ENCODE data around the gene TBC1D9. TPM values are rescaled to one million over a fixed set of nuclear protein-coding genes. Genes with fewer than 3 reads are reported as not detected.
A peak's percentile ranks its signal among the peaks of the same experiment; 100 is the strongest.

TBC1D9 gene
- total RNA-seq, 3 donors from 2014 or later: 28.3 to 195 (median 152) TPM

- DNase-seq (ENCODE audit: low spot score in 2 of 2): no peak
- no peak overlapping the region for H3K4me3 ChIP-seq
- H3K4me1 ChIP-seq: no peaks in the 10 kb centered on the region
- no peak overlapping the region for H3K27ac ChIP-seq
- TF ChIP-seq POLR2A (IDR thresholded peaks at IDR 0.05): no peak
- TF ChIP-seq, protein P1, sequence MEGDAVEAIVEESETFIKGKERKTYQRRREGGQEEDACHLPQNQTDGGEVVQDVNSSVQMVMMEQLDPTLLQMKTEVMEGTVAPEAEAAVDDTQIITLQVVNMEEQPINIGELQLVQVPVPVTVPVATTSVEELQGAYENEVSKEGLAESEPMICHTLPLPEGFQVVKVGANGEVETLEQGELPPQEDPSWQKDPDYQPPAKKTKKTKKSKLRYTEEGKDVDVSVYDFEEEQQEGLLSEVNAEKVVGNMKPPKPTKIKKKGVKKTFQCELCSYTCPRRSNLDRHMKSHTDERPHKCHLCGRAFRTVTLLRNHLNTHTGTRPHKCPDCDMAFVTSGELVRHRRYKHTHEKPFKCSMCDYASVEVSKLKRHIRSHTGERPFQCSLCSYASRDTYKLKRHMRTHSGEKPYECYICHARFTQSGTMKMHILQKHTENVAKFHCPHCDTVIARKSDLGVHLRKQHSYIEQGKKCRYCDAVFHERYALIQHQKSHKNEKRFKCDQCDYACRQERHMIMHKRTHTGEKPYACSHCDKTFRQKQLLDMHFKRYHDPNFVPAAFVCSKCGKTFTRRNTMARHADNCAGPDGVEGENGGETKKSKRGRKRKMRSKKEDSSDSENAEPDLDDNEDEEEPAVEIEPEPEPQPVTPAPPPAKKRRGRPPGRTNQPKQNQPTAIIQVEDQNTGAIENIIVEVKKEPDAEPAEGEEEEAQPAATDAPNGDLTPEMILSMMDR (IDR thresholded peaks at IDR 0.05): no peak
- no peak for TF ChIP-seq POLR2AphosphoS5 (IDR thresholded peaks at IDR 0.05)
- intact Hi-C loops (cut with DNase I; ENCODE audit: low total_unique reads): no loop called here
- no peaks in the 10 kb centered on the region for H3K9me3 ChIP-seq
- no peaks in the 10 kb centered on the region for H3K27me3 ChIP-seq
- H3K36me3 ChIP-seq: peaks cover 12% of the 10 kb centered on the region
These were observed 75.5 kb downstream of the TBC1D9 start for GRCh38 chr4:140680686-140681085.

GRCh38 chr4:140679576-140679975 is 76.6 kb downstream of the TBC1D9 start:
- H3K4me3 ChIP-seq: no peak overlapping the region
- DNase-seq (ENCODE audit: low spot score in 2 of 2): no peak
- H3K27ac ChIP-seq: no peak overlapping the region
- TF ChIP-seq POLR2AphosphoS5 (IDR thresholded peaks at IDR 0.05) (no peak), POLR2A (IDR thresholded peaks at IDR 0.05) (no peak)
- TF ChIP-seq, protein P1 (IDR thresholded peaks at IDR 0.05): no peak
- no peaks in the 10 kb centered on the region for H3K4me1 ChIP-seq
- H3K9me3 ChIP-seq: no peaks in the 10 kb centered on the region
- no peaks in the 10 kb centered on the region for H3K27me3 ChIP-seq
- peaks cover 7% of the 10 kb centered on the region for H3K36me3 ChIP-seq
- intact Hi-C loops (cut with DNase I; ENCODE audit: low total_unique reads): no loop called here

- TF ChIP-seq, protein P1 (IDR thresholded peaks at IDR 0.05): no peak
- TF ChIP-seq POLR2AphosphoS5 (IDR thresholded peaks at IDR 0.05) (no peak), POLR2A (IDR thresholded peaks at IDR 0.05) (no peak)
- H3K4me1 ChIP-seq: no peaks in the 10 kb centered on the region
- intact Hi-C loops (cut with DNase I; ENCODE audit: low total_unique reads): no loop called here
- no peaks in the 10 kb centered on the region for H3K27me3 ChIP-seq
- H3K9me3 ChIP-seq: no peaks in the 10 kb centered on the region
- H3K36me3 ChIP-seq: peaks cover 7% of the 10 kb centered on the region
- H3K27ac ChIP-seq: peak overlapping the region in 1 of 2 donors; percentile 7
- no peak for DNase-seq (ENCODE audit: low spot score in 2 of 2)
- no peak overlapping the region for H3K4me3 ChIP-seq
These were observed 80.5 kb downstream of the TBC1D9 start for GRCh38 chr4:140675599-140676231.

DNA sequence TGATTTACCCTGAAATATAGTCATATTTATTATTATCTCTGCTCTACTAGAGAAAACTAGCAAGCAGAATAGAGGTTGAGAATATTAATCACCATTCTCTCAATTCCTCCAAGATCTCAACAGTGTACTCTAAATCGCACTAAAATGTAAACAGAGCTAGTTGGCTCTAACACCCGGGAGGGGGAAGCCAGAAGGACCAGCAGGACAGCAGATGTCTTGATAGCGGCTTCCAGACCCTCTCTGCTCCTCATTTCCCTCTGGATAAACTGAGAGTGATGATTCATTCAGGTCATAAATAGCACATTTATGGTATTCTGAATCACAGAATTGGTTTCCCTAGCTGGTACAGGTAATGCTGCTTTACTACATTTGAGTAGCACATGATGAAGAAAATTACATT is 82.5 kb downstream of the TBC1D9 start:
- Histone ChIP-seq H3K4me1 (no peaks in the 10 kb centered on the region), H3K27me3 (no peaks in the 10 kb centered on the region), H3K36me3 (peaks cover 17% of the 10 kb centered on the region), H3K27ac (no peak overlapping the region), H3K4me3 (no peak overlapping the region), H3K9me3 (no peaks in the 10 kb centered on the region)
- TF ChIP-seq POLR2AphosphoS5 (IDR thresholded peaks at IDR 0.05) (no peak), POLR2A (IDR thresholded peaks at IDR 0.05) (no peak)
- TF ChIP-seq, protein P1 (IDR thresholded peaks at IDR 0.05): no peak
- DNase-seq (ENCODE audit: low spot score in 2 of 2): no peak
- intact Hi-C loops (cut with DNase I; ENCODE audit: low total_unique reads): no loop called here

- DNase-seq (ENCODE audit: low spot score in 2 of 2): no peak
- Histone ChIP-seq H3K27me3 (no peaks in the 10 kb centered on the region), H3K4me1 (no peaks in the 10 kb centered on the region), H3K36me3 (peaks cover 18% of the 10 kb centered on the region), H3K27ac (no peak overlapping the region), H3K9me3 (no peaks in the 10 kb centered on the region), H3K4me3 (no peak overlapping the region)
- intact Hi-C loops (cut with DNase I; ENCODE audit: low total_unique reads): no loop called here
- TF ChIP-seq, protein P1 (IDR thresholded peaks at IDR 0.05): no peak
- TF ChIP-seq POLR2A (IDR thresholded peaks at IDR 0.05) (no peak), POLR2AphosphoS5 (IDR thresholded peaks at IDR 0.05) (no peak)
These were observed 83.8 kb downstream of the TBC1D9 start for GRCh38 chr4:140672416-140672815.
